Breast epithelium (tissue), 3 donors: ENCODE measurements around the gene DIS3L2.

Source experiments
- POLR2A ChIP-seq: fragments of 450-650 bp; IDR thresholded peaks from one replicate; pipeline ENCODE4 v1.6.1; 2016; ENCODE audit warnings: antibody characterized with exemption, mild to moderate bottlenecking, moderate library complexity
- POLR2AphosphoS5 ChIP-seq, 3 donors: sonication (generic); formaldehyde crosslinking; IDR thresholded peaks; one replicate each; pipeline ENCODE4 v1.6.1; 2017; ENCODE audit warnings: antibody characterized with exemption in 3 of 3
- TF ChIP-seq, protein P1 (sequence below), 3 donors: fragments of 450-650 bp; IDR thresholded peaks; one replicate each; pipeline ENCODE4 v1.5.1; 2016 to 2017; ENCODE audit warnings: antibody characterized with exemption in 3 of 3, mild to moderate bottlenecking in 3 of 3, moderate library complexity in 3 of 3

DNA sequence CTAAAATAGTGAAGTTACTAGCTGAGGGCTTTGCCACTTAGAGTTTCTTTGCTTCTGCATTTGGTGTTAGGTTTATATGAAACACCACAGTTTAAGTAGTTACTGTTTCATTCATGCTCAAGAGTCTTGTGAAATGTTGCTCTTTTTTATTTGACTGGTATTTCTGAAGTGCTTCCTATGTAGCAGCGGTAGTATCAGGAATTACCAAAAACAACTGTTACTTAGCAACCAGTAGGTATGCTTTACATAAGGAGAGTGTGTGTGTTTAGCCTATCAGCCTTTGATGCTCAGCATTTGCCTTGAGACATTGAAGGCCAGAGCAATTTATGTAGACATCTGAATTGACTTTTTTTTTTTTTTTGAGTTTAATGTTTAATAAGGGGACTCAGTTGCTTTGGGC is 3.6 kb downstream of the DIS3L2 start:
- TF ChIP-seq, protein P1, sequence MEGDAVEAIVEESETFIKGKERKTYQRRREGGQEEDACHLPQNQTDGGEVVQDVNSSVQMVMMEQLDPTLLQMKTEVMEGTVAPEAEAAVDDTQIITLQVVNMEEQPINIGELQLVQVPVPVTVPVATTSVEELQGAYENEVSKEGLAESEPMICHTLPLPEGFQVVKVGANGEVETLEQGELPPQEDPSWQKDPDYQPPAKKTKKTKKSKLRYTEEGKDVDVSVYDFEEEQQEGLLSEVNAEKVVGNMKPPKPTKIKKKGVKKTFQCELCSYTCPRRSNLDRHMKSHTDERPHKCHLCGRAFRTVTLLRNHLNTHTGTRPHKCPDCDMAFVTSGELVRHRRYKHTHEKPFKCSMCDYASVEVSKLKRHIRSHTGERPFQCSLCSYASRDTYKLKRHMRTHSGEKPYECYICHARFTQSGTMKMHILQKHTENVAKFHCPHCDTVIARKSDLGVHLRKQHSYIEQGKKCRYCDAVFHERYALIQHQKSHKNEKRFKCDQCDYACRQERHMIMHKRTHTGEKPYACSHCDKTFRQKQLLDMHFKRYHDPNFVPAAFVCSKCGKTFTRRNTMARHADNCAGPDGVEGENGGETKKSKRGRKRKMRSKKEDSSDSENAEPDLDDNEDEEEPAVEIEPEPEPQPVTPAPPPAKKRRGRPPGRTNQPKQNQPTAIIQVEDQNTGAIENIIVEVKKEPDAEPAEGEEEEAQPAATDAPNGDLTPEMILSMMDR (IDR thresholded peaks at IDR 0.05) = no peak
- TF ChIP-seq POLR2AphosphoS5 (IDR thresholded peaks at IDR 0.05) (no peak), POLR2A (no peak)
